Measurements from ENCODE around the gene KCNIP1.

GRCh38 chr5:170597872-170598271 is 94.1 kb downstream of the KCNIP1 start:
- no peak for TF ChIP-seq CTCF (IDR thresholded peaks at IDR 0.05)
- no peak for TF ChIP-seq POLR2A (IDR thresholded peaks at IDR 0.05)
